Measurements from ENCODE around the gene MOB2.

MOB2 gene

GRCh38 chr11:1480191-1480554, 6.4 kb downstream of the MOB2 start:
- TF ChIP-seq CTCF (IDR thresholded peaks at IDR 0.05; ENCODE audit: borderline replicate concordance, insufficient read depth, low read depth, low read length): no peak

GRCh38 chr11:1479678-1480118, 6.9 kb downstream of the MOB2 start:
- no peak for TF ChIP-seq CTCF (IDR thresholded peaks at IDR 0.05; ENCODE audit: borderline replicate concordance, insufficient read depth, low read depth, low read length)

More at GRCh38 chr11:1480191-1480554, 6.4 kb downstream of the MOB2 start:
- H3K4me3 ChIP-seq (ENCODE audit: low read depth, low read length): no peak overlapping the region

GRCh38 chr11:1479006-1479677, 7.4 kb downstream of the MOB2 start:
- no peak overlapping the region for H3K4me3 ChIP-seq (ENCODE audit: low read depth, low read length)
- TF ChIP-seq CTCF (IDR thresholded peaks at IDR 0.05; ENCODE audit: borderline replicate concordance, insufficient read depth, low read depth, low read length): no peak

More at GRCh38 chr11:1479678-1480118, 6.9 kb downstream of the MOB2 start:
- no peak overlapping the region for H3K4me3 ChIP-seq (ENCODE audit: low read depth, low read length)

GRCh38 chr11:1478544-1478943, 8.0 kb downstream of the MOB2 start:
- H3K4me3 ChIP-seq (ENCODE audit: low read depth, low read length): no peak overlapping the region
- TF ChIP-seq CTCF (IDR thresholded peaks at IDR 0.05; ENCODE audit: borderline replicate concordance, insufficient read depth, low read depth, low read length): no peak

- no peak for TF ChIP-seq CTCF (IDR thresholded peaks at IDR 0.05; ENCODE audit: borderline replicate concordance, insufficient read depth, low read depth, low read length)
- H3K4me3 ChIP-seq (ENCODE audit: low read depth, low read length): no peak overlapping the region
Measured at GRCh38 chr11:1478011-1478410, 8.6 kb downstream of the MOB2 start.

- TF ChIP-seq CTCF (IDR thresholded peaks at IDR 0.05; ENCODE audit: borderline replicate concordance, insufficient read depth, low read depth, low read length): no peak
- H3K4me3 ChIP-seq (ENCODE audit: low read depth, low read length): no peak overlapping the region
Measured at GRCh38 chr11:1476940-1477736, 9.4 kb downstream of the MOB2 start.

- no peak overlapping the region for H3K4me3 ChIP-seq (ENCODE audit: low read depth, low read length)
- TF ChIP-seq CTCF (IDR thresholded peaks at IDR 0.05; ENCODE audit: borderline replicate concordance, insufficient read depth, low read depth, low read length): no peak
Measured at GRCh38 chr11:1475841-1476240, 10.7 kb downstream of the MOB2 start.

Measured in GM12875 (cell line).